Stimulated activated CD8-positive, alpha-beta memory T cell treated with anti-CD3 and anti-CD28 coated beads, Interleukin-12 subunit alpha, Interleukin-12 subunit beta, amount 100 ng/mL, for 4 hours (primary cell): ENCODE measurements around the gene SEMA3B.
"Not testable (repeated sequence)": the region's sequence is repeated elsewhere in the genome, so short reads cannot be mapped to it uniquely, and the experiment has no call there.

Experiments
- DNase-seq: peaks from one replicate; pipeline ENCODE4 v3.0.0-alpha.2; 2020; ENCODE audit warnings: low read depth

SEMA3B gene

DNA sequence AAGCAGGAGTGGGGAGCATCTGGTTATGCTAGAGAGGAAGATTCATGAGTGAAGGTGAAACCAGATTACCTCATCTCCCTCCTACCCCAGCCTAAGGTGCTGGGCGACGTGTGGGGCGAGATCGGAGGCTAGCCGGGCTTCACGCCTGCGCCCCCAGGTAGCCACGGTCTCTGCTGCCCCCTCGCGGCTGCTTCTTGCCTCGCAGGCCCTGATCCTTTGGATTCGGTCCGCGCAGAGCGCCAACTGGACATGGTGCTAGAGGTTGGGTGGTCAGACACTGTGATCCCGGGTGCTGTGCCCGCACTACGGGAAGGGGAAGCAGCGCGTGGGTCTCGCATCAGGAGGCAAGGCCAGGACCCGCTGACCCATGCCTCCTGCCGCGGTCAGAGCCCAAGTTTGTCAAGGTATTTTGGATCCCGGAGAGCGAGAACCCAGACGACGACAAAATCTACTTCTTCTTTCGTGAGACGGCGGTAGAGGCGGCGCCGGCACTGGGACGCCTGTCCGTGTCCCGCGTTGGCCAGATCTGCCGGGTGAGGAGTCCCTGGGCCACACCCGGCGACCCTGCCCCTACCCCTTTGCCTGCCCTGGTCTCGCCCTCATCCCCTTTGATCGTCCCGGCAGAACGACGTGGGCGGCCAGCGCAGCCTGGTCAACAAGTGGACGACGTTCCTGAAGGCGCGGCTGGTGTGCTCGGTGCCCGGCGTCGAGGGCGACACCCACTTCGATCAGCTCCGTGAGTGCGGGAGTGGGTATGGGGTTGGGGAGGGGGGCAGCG is 4.2 kb downstream of the SEMA3B start:
- peak; percentile 72 for DNase-seq

- DNase-seq: no peak
Observed at GRCh38 chr3:50273689-50274065, 4.7 kb downstream of the SEMA3B start.

DNA sequence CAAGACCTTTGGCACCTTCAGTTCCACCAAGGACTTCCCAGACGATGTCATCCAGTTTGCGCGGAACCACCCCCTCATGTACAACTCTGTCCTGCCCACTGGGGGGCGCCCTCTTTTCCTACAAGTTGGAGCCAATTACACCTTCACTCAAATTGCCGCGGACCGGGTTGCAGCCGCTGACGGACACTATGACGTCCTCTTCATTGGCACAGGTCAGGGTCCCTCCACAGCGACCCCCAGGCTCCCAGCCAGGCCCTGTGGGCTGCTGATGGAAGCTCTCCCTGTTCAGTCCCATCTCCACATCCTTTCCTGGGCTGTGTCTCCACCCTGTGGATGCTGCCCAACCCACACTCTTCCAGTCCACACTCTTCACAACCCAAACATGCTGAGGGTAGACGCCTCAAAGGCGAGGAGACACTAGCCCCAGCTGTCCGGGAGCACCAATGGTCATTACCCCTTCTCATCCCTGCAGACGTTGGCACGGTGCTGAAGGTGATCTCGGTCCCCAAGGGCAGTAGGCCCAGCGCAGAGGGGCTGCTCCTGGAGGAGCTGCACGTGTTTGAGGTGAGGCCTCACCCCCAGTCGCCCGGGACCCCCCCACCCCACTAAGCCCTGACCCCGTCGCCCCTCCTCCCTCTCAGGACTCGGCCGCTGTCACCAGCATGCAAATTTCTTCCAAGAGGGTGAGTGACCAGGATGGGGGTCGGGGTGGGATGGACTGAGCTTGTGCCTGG is 5.6 kb downstream of the SEMA3B start:
- DNase-seq: no peak

GRCh38 chr3:50275141-50275995 is 6.4 kb downstream of the SEMA3B start:
- no peak for DNase-seq

- no peak for DNase-seq
Observed at GRCh38 chr3:50275996-50276761, 7.2 kb downstream of the SEMA3B start.

DNA sequence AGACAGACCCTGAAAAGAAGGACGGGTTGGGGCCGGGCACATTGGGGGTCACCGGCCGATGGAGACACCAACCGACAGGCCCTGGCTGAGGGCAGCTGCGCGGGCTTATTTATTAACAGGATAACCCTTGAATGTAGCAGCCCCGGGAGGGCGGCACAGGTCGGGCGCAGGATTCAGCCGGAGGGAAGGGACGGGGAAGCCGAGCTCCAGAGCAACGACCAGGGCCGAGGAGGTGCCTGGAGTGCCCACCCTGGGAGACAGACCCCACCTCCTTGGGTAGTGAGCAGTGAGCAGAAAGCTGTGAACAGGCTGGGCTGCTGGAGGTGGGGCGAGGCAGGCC is 7.8 kb downstream of the SEMA3B start:
- DNase-seq: no peak

- no peak for DNase-seq
Observed at GRCh38 chr3:50278123-50278879, 9.4 kb downstream of the SEMA3B start.

DNA sequence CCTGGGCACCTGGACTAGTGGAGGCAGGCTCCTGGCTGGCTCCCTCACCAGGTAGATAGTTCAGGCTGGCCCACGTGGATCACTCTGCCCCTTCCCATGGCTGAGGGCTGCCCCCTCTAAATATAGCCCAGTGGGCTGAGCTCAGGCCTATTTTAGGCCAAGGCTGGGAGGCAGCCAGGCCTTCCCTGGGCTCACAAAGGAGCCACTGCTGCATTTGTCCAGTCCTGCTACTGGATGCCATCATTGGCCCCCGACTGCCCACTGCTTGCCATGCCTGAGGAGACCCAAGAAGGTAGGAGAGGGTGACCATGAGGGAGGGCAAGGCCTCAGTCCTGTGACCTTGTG is 9.9 kb downstream of the SEMA3B start, which contains the start of gene LSMEM2:
TSS of gene LSMEM2 (plus strand) at position 208 of the 345 bp plus-strand sequence. CDS start at position 235, 27 bp downstream.
- DNase-seq: no peak

GRCh38 chr3:50279255-50280016 is 10.5 kb downstream of the SEMA3B start:
- no peak for DNase-seq

GRCh38 chr3:50284121-50284520 is 15.2 kb downstream of the SEMA3B start:
- DNase-seq: not testable (repeated sequence)

- no peak for DNase-seq
Observed at GRCh38 chr3:50286322-50287227, 17.6 kb downstream of the SEMA3B start.

GRCh38 chr3:50287262-50287661 is 18.3 kb downstream of the SEMA3B start:
- DNase-seq: no peak

- no peak for DNase-seq
Observed at GRCh38 chr3:50288387-50289007, 19.6 kb downstream of the SEMA3B start.

DNA sequence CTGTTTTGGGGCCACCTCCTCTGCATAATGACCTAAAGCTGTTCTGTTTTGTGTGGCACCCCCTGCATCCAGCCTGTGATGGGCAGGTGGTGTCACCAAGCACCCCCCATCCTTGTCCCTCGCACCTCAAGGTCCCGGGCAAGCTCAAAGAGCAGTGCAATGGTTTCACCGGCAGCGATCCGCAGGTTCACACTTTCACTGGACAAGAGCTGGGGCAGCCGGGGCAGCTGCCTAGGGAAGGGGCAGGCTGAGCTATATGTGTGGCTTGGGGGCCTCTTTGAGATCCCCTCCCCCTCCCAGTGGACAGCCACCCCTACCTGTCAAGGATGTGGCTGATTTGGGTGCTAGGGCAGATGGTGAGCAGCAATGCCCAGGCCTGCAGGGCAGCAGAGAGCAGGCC is 20.2 kb downstream of the SEMA3B start:
- DNase-seq: no peak

DNA sequence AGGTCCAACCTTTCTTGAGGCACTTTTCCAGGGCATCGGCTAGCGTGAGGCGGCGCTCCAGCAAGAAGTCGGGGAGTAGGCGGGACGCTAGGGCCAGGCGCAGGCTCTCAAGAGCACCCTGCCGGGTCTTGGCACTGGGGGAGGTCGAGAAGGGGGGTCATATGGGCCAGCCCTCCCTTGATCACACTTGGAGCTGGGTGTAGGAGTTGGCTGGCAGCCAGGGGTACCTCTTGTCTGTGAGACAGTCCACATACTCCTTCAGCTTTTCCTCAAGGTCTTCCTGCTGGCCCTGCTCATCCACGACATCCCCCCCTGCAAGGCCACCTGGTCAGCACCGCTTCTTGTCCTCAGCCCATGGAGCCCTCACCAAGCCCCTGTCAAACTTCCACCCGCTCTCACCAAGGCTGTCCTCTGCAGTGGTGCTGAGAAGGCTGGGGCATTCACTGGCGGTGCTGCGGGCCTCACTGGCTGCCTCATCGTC is 21.3 kb downstream of the SEMA3B start:
- no peak for DNase-seq

- DNase-seq: peak; percentile 91
Observed at GRCh38 chr3:50292159-50293078, 23.5 kb downstream of the SEMA3B start, which contains the start of gene IFRD2. Gene IFRD2, minus strand, starts transcription at chr3:50292429. Its CDS starts 155 bp downstream, at chr3:50292274.

DNA sequence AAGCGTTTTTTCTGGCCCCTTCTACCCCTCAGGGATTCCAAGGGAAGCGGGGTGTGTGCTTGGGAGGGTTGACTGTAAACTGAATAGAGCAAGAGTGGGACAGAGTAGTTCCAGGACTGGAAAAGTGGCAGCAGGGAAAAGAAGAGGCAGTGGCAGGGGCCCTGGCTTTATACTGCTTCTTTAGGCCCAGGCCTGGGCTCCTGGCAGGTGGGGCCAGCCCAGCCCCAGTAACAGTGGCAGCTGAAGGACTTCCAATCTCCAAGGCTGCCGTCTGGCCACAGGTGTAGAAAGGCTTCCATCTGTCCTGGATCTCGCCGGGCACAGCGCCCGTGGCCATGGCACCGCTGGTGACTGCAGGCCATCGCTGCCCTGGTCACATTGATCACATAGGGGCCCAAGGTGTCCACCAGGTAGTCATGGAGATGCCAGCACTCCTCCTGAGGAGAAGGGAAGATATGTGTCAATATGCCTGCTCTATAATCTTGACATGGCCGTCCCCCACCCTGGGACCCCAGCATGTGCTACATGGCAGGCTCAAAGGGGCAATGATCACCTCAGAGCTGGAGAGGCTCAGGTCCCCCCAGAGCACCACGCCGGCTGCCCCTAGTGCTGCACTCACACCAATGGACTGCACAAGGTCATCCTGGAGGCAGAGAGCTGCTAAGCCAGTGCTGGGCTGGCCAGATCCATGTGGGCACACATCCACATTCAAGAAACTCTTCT is 24.3 kb downstream of the SEMA3B start:
- no peak for DNase-seq
